GM19467 (cell line): Measurements from ENCODE around the gene AIG1.
"Not testable (repeated sequence)": the region's sequence is repeated elsewhere in the genome, so short reads cannot be mapped to it uniquely, and the experiment has no call there.

Experiments
- ATAC-seq: cut with Tn5 transposase; IDR thresholded peaks from one replicate; pipeline ENCODE4 v1.9.1; 2021; ENCODE audit warnings: mild to moderate bottlenecking, moderate library complexity; ENCODE audit not compliant: unreplicated experiment

Gene AIG1

DNA sequence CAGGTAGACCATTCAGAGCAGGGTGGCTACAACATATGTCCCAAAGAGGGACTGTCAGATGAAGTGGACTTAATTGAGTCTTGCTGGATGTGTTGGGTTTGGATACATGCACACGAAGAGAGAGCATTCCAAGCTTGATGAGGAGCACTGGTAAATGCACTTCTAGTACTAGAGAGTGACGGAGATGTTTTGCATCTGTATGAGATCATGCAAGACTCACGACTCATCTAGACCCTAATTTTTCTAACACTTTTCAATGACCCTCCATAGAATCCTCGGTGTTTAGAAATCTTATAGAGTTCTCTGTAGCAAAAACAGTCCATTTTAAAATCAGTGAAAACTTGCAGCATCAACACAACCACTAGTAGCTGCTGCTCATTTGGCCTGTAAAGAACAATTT is 4.8 kb upstream of the AIG1 start:
- ATAC-seq: no peak

DNA sequence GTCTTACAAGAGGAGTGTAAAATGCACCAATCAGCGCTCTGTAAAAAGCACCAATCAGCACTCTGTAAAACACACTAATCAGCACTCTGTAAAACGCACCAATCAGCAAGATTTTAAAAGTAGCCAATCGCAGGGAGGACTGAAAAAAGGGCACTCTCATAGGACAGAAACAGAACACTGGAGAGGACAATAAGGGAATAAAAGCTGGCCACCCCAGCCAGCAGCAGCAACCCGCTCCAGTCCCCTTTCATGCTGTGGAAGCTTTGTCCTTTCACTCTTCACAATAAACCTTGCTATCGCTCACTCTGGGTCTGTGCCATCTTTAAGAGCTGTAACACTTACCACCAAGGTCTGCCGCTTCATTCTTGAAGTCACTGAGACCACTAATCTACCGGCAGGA is 1.7 kb upstream of the AIG1 start:
- ATAC-seq: no peak

DNA sequence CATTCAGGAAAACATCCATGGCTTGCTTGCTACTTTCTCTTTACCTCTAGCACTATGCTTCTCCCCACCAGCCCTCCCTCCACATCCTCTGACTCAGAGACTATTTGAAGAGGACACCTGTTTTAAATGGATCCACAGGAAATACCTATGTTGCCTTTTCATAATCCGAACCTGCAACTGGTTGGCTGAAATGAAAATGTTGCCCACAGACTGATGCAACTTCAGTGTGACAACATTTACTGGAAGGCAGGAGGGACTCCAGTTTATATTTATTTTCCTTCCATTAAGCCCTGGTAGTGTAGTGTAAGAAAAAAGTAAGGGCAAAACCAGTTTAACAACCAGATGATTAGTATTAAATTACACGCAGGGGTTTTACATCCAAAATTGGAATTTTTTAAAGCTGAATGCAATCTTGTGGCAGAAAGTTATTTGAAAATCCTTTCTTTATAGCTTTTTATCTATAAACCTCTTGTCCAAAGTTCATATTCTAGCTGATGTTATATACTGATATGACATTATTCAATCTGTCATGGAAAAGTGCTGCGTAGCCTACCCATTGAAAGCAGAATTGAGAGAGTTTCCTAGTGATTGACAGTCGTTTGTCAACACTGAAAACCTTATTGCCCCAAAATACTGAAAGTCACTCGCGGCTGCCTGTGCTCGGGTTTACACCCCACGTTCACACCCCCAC is 881 bp upstream of the AIG1 start:
- ATAC-seq: no peak

DNA sequence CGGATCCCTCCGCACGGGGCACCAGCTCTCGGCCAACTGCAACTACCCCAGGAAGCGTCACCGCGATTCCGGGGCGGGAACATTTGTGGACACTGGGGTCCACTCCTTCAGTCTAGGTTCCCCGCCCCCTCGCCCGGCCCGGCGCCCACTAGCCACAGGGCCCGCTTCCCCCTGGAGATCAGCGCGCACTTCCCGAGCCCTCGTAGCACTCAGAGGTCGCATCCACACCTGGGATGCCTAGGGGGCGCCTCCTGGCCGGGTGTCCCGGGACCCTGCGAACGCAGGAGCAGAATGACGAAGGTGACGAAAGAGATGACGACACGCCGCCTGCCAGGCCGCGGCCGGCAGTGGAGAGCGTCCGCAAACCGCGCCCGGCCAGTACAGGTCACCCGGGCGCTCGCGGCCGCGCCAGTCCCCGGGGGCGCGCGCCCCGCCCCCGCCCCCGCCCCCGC is 309 bp upstream of the AIG1 start:
- peak; percentile 68 for ATAC-seq

DNA sequence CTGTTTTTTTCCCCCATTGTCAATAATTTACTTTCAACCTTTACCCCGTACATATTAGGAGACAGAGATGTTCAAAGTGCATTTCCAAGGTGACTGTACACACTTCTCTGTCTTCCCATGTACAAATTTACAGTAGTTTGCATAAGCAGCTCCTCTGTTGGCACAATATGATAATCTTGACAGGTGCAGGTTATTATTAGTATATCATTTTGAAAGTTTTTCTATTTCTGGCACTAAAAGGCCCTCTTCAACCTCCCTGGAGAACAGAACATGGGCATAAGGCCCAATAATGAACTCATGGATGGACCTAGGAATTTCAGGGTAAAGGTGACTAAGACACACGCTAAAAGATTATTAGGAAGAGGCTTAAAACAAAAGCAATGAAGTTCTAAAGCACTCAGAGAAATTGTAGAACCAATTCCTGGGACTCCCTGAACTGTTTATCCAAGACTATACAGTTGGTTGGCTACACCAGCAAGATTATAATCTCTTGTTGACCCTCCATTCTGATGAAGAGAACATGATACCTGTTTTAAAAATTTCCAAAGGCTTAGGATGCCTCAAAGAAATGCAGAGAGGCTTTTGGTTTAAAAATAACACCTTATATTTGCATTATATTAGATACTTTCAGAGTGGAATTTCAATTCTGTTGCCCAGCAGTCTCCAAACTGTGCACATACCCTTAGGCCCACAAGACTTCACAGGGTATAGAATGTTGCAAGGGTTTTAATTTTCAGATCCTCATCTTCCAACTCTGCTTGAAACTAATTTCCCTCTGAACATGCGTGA is 1.1 kb downstream of the AIG1 start:
- ATAC-seq: no peak

DNA sequence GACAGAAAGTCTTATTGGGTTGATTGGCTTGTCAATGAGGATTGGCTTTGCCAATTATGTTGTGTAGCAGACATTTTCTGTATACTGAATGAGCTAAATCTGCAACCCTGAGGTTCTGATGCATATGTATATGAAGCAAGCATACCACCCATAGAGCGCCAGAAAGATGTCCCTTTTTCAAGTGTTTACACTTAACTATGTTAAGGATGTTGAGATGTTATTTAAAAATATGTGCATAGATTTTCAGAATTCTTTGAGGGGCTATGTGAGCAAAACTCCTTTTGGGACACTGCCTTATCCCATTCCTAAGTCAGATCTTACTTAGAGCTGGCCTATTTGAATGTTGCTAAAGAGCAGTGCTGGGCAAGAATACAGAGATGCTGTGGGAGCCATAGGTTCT is 1.9 kb downstream of the AIG1 start:
- ATAC-seq: no peak

DNA sequence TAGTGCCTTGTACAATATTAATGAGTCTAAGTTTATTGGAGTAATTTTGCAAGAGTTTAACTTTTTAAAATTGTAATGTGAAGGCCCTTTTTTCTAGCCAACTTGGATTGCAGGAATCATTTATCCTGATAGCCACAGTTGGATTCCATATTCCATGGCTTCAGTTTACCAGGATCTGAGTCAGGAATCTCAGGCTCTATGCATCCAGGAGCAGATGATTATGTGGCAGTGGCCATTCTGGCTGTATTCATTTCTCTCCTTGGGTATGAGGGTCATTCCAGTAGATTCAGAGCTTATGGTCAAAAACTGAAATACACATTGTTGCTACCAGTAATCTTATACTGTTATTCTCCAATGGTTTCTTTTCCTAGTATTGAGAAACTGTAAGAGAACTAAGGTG is 2.9 kb downstream of the AIG1 start:
- ATAC-seq: no peak

DNA sequence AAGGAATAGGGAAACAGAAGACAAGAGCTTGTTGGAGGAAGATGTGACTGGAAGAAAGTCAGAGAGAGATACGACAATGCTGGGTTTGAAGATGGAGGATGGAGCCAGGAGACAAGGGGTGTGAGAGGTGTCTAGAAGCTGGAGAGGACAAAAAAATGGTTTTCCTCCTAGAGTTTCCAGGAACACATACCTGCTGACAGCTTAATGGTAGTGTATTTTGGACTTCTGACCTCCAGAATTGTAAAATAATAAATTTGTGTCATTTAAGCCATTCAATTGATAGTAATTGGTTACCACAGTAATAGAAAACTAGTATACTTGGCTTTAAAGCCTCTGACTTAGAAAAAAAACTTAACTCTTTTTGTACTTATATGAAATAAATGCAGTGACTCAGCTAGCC is 3.6 kb downstream of the AIG1 start:
- ATAC-seq: no peak

DNA sequence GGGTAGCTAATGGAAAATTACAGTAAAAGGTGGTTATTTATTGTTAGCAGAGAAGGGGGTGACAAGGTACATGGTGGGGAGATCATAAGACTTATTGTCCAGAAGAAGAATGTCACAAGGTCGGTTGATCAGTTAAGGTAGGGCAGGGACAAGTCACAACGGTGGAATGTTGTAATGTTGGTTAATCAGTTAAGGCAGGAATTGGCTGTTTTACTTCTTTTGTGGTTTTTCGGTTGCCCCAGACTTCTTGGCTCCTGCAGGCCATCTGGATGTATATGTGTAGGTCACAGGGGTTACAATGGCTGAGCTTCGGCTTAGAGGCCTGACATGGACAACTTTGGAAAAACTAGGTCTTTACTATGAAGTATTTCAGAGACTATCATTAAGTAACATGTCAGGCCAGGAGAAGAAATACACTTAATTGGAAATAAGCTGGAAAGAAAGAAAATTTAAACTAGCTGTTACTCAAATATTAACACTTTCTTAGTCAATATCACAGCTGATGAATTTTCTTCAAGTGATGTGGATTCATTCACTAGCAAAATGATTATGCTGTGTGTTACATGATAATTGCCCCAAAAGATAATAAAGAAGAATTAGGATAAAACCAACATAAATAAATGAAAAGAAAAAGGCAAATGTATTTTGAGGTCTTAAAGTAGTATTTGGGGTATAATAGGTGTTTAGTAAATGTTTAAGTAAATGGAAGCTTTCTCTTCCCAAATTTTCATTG is 4.4 kb downstream of the AIG1 start:
- no peak for ATAC-seq

DNA sequence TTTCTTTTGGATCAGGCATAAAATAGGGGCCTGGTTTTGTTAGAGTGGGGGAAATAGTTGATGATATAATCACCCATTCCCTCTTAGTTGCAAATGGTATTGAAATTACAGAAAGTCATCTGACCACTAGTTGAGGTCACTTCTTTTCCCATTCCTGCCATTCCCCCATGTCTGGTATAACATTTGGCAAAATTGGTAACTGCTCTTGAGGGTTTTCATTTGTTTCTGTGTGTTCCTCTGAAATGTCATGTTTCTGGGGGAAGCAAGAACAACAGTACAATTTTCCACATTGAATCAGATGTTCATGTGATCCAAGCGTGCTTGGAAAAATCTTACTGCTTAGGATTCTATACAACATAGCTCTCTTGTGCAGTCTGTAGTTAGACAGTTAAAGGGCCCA is 7.3 kb downstream of the AIG1 start:
- ATAC-seq: no peak

DNA sequence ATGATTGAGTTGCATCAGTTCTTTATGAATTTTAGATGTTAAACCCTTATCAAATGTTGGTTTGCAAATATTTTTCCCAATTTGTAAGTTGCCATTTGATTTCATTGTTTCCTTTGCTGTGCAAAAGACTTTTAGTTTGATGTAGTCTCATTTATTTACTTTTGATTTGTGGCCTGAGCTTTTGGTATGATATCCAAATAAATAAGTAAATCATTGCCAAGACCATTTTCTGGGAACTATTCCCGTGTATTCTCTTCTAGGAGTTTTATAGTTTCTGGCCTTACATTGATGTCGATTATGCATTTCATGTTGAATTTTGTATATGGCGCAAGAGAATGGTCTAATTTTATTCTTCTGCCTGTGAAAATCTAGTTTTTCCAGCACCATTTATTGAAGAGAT is 13.4 kb downstream of the AIG1 start:
- no peak for ATAC-seq

DNA sequence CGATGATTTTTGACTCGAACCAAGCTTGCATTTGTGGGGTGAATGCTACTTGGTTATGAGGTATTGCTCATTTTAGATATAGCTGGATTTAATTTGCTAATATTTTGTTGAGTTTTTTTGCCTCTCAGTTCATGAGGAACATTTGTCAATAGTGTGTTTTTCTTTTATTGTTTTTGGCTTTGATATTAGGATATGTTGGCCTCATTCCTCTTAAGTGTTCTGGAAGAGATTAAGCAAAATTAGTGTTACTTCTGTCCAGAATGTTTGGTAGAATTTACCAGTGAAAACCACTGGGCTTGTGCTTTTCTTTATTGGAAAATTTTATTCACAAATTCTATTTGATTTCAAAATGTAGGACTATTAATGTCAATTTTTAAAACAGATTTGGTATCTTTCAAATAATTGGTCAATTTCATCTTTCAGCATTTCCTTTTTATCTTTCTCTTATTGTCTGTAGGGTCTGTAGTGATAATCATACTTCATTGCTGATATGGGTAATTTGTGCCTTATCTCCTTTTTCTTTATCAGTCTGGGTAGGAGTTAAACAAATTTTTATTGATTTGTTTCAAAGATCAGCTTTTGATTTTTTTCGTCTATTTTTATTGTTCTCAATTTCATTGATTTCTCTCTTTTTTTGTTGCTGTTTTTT is 14.1 kb downstream of the AIG1 start:
- ATAC-seq: no peak

DNA sequence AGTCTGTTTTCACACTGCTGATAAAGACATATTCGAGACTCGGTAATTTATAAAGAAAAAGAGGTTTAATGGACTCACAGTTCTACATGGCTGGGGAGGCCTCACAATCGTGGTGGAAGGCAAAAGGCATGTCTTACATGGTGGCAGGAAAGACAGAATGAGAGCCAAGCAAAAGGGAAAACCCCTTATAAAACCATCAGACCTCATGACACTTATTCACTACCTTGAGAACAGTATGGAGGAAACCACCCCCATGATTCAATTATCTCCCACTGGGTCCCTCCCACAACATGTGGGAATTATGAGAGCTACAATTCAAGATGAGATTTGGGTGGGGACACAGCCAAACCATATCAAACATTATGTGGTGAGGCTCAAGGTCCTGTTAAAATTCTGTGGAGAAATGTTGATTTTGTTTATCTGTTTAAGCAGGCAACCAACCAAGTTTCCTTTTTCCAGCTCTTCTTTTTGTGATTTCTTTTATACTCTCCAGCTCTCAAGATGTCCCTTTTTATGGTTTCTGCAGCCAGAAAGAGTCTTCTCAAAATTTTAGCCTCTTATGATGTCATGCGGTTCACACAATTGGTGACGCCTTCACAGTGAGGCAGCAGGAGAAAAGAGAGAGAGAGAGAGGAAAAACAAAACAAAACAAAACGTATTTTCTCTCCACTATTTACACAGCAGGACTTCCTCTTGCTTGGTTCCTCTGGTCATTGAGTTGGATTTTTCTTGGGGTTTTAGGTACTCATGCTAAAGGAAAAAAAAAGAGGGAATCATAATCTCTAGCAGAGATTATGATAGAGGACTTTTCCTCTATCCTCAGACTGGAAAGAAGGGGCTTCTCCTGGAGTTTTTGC is 18.0 kb downstream of the AIG1 start:
- no peak for ATAC-seq

DNA sequence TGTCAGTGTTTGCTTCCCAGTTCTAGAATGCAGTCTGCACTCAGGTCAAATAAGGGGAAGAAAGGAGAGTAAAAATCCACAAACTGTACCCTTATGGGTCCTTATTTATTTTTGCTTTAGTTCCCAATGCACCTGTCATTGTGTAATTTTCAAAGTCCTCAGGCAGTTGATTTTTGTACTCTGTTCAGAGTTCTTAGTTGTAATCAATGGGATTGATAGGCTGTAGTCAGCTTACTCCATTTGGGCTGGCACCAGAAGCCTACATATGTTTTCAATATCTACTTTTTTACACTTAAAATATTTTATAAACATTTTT is 18.6 kb downstream of the AIG1 start:
- no peak for ATAC-seq

DNA sequence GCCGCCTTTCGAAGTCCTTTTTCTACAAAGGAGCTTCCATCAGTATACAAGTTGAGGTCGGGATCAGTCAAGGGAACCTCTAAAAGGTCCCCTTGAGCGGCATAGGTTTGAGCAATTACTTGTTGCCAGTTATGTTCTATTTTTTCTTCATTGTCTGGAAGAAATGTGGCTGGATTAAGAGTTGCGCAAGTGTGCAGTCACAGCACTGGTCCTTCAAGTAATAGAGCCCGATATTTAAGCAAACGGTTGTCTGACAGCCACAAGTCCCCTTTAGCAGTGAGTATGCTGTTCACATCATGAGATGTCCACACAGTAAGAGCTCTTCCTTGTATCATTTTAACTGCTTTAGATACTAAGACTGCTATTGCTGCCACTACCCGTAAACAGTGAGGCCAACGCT is 21.6 kb downstream of the AIG1 start:
- ATAC-seq: not testable (repeated sequence)

DNA sequence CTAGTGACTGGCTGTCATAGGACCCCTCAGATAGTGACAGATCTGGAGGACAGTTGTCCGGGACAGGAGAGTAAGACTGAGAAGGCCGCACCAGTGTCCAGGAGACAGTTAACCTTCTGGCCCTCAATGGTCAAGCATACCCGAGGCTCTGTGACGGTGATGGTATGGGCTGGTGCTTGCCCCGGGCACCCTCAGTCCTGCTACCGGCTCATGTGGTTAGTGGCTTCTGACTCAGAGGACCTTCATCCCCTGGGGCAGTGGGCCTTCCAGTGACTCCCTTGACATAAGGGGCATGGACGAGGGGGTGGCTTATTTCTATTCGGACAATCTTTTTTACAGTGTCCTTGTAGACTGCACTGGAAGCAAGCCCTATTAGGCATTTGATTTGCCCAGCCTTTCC is 23.3 kb downstream of the AIG1 start:
- ATAC-seq: not testable (repeated sequence)

DNA sequence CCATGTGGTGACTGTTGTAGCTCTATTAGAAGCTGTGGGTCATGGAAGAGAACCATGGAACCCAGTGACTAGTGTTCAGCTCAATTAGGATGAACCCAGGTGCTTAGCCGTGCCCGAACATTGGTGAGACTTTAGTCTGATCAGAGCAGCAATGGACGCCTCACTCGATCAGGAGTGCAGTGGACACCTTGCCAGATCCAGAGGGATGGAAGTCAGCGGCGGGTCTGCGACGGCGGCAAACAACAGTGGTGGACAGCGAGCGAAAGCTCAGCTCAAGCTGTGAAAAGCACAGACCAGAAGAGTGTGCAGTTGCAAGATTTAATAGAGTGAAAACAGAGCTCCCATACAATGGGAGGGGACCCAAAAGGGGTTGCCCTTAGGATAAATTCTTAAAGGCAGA is 26.6 kb downstream of the AIG1 start:
- ATAC-seq: not testable (repeated sequence)

DNA sequence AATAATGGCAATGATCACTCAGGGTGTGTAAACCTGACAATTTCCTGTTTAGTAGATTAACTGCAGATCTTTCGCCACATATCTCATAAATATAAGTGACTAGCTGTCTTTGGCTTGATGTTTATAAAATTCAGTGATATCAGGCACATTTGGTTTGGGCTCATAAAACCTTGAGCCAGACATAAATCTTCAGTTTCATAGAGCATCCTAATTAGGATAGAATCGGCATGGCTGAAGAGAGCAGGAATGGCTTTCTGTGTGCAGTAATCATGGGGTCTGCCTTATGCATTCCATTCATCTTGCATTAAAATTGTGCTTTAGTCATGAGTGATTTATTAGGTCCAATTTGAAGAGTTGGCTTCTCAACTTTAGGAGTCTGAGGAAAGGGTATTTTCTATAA is 27.2 kb downstream of the AIG1 start:
- no peak for ATAC-seq

DNA sequence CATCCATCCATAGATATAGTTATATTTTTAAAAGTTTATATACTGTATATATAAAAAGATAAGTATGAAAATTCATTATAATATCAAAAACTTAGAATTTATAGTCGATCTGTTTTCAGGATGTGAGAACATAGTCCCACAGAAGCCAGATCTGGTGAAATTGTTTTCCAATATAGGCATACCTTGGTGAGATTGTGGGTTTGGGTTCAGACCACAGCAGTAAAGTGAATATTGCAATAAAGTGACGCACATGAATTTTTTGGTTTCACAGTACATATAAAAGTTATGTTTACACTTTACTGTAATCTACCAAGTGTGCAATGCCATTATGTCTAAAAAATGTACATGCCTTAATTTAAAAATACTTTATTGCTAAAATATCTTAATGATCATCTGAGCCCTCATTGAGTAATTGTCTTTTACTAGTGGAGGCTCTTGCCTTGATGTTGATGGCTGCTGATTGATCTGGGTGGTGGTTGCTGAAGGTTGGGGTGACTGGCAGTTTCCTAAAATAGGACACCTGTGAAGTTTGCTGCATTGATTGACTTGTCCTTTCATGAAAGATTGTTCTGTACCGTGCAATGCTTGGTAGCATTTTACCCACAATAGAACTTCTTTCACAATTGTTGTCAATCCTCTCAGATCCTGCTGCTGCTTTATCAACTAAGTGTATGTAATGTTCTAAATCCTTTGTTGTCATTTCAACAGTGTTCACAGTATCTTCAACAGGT is 29.8 kb downstream of the AIG1 start:
- ATAC-seq: no peak

DNA sequence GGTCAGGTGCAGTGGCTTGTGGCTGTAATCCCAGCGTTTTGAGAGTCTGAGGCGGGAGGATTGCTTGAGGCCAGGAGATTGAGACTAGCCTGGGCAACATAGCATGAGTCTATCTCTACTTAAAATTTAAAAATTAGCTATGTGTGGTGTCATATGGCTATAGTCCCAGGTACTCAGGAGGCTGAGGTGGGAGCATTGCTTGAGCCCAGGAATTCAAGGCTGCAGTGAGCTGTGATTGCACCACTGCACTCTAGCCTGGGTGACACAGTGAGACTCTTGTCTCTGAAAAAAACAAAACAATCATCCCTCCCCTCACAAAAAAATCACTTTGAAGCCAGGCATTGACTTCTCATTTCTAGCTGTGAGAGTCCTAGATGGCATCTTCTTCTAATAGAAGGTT is 32.1 kb downstream of the AIG1 start:
- ATAC-seq: no peak
